Measurements from ENCODE around the gene CACNA2D3.
"Not testable (repeated sequence)": the region's sequence is repeated elsewhere in the genome, so short reads cannot be mapped to it uniquely, and the experiment has no call there.

CACNA2D3 gene

GRCh38 chr3:54951405-54951804 lies 829.1 kb downstream of the CACNA2D3 start:
- DNase-seq: no peak

- DNase-seq: no peak
These were observed 831.7 kb downstream of the CACNA2D3 start for GRCh38 chr3:54954022-54954421.

GRCh38 chr3:54954521-54954920 lies 832.2 kb downstream of the CACNA2D3 start:
- no peak for DNase-seq

GRCh38 chr3:54955496-54955895 lies 833.1 kb downstream of the CACNA2D3 start:
- no peak for DNase-seq

GRCh38 chr3:54955941-54956340 lies 833.6 kb downstream of the CACNA2D3 start:
- DNase-seq: no peak

GRCh38 chr3:54957711-54958110 lies 835.4 kb downstream of the CACNA2D3 start:
- DNase-seq: no peak

GRCh38 chr3:54960082-54960481 lies 837.7 kb downstream of the CACNA2D3 start:
- no peak for DNase-seq

GRCh38 chr3:54960701-54961100 lies 838.3 kb downstream of the CACNA2D3 start:
- no peak for DNase-seq

GRCh38 chr3:54962200-54962599 lies 839.8 kb downstream of the CACNA2D3 start:
- DNase-seq: no peak

GRCh38 chr3:54963641-54964040 lies 841.3 kb downstream of the CACNA2D3 start:
- no peak for DNase-seq

GRCh38 chr3:54964081-54964480 lies 841.7 kb downstream of the CACNA2D3 start:
- no peak for DNase-seq

- DNase-seq: no peak
These were observed 843.4 kb downstream of the CACNA2D3 start for GRCh38 chr3:54965746-54966145.

GRCh38 chr3:54966979-54967378 lies 844.6 kb downstream of the CACNA2D3 start:
- no peak for DNase-seq

- no peak for DNase-seq
These were observed 845.4 kb downstream of the CACNA2D3 start for GRCh38 chr3:54967731-54968161.

GRCh38 chr3:54968546-54969172 lies 846.3 kb downstream of the CACNA2D3 start:
- no peak for DNase-seq

GRCh38 chr3:54969652-54970051 lies 847.3 kb downstream of the CACNA2D3 start:
- DNase-seq: no peak

GRCh38 chr3:54970895-54971294 lies 848.5 kb downstream of the CACNA2D3 start:
- DNase-seq: no peak

- DNase-seq: no peak
These were observed 855.1 kb downstream of the CACNA2D3 start for GRCh38 chr3:54977439-54977838.

- DNase-seq: not testable (repeated sequence)
These were observed 855.6 kb downstream of the CACNA2D3 start for GRCh38 chr3:54977946-54978345.

- DNase-seq: no peak
These were observed 860.5 kb downstream of the CACNA2D3 start for GRCh38 chr3:54982807-54983206.

- no peak for DNase-seq
These were observed 861.1 kb downstream of the CACNA2D3 start for GRCh38 chr3:54983266-54984099.

- no peak for DNase-seq
These were observed 863.5 kb downstream of the CACNA2D3 start for GRCh38 chr3:54985856-54986255.

- no peak for DNase-seq
These were observed 863.9 kb downstream of the CACNA2D3 start for GRCh38 chr3:54986294-54986693.

- no peak for DNase-seq
These were observed 865.4 kb downstream of the CACNA2D3 start for GRCh38 chr3:54987719-54988118.
